Measurements from ENCODE around the gene APOL3.

Gene APOL3

DNA sequence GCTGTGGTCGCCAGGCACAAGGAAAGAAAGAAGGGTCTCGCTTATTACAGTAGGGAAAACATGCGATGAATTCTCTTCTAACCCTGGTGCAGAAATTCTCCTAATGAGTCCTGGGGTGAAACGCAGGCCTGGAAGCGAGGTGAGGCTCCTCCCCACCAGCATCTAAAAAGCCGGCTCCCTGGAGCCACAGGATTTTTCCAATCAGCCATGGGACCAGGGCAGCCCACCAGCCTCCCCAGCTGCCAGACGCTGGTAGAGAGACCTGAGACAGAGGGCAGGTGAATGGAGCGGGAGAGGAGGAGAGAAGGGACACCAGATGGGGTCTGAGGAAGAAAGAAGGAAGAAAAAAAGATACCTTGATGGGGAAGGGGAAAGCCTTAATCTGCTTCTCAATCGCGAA is 28.6 kb downstream of the APOL3 start:
- no peak for DNase-seq (ENCODE audit: low read depth)
- TF ChIP-seq, protein P1, sequence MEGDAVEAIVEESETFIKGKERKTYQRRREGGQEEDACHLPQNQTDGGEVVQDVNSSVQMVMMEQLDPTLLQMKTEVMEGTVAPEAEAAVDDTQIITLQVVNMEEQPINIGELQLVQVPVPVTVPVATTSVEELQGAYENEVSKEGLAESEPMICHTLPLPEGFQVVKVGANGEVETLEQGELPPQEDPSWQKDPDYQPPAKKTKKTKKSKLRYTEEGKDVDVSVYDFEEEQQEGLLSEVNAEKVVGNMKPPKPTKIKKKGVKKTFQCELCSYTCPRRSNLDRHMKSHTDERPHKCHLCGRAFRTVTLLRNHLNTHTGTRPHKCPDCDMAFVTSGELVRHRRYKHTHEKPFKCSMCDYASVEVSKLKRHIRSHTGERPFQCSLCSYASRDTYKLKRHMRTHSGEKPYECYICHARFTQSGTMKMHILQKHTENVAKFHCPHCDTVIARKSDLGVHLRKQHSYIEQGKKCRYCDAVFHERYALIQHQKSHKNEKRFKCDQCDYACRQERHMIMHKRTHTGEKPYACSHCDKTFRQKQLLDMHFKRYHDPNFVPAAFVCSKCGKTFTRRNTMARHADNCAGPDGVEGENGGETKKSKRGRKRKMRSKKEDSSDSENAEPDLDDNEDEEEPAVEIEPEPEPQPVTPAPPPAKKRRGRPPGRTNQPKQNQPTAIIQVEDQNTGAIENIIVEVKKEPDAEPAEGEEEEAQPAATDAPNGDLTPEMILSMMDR (conservative IDR thresholded peaks at IDR 0.05; ENCODE audit: low read depth, low read length): no peak
- H3K4me3 ChIP-seq (ENCODE audit: low read length): no peak overlapping the region

DNA sequence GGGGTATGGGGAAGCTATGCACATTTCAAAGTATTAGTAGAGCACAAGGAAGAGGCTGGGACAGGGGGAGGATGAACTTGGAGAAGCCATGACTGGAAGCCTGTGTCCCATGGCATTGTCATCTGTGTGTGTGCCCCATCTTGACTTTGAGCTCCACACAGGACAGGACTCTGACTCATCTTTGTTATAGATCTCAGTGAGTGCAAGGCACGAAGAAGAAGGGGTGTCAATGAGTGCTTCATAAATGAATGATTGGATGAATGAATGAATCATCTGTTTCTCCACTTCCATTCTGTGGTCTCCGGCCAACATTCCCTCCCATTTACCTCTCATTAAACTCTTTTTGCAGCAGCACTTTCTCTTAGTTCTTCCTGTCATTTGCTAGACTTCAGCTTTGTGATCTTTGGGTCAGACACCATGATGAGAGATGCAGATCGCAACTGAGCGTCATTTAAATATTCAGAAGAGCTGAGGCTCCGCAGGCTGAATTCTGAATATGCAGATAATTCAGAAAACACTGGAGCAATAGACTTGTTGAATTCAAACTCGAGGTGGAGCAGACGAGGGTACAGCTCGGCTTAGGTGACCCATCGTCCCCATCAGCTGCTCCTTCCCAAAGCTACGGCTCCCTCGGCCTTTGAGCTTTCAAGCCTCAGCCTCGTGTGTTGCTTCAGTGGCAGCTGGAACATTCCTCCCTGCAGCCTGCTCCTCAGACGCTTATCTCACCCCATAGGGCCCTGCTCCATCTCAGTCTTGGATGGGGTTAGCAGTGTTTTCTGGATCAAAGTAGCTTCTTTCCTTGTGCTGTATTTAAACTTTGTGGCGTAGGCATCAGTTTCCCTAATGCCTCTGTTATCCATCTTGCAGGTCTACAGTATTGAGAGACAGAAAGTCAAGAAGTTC is 30.8 kb downstream of the APOL3 start:
- DNase-seq (ENCODE audit: low read depth): no peak
- H3K4me3 ChIP-seq (ENCODE audit: low read length): no peak overlapping the region
- TF ChIP-seq, protein P1 (conservative IDR thresholded peaks at IDR 0.05; ENCODE audit: low read depth, low read length): no peak

DNA sequence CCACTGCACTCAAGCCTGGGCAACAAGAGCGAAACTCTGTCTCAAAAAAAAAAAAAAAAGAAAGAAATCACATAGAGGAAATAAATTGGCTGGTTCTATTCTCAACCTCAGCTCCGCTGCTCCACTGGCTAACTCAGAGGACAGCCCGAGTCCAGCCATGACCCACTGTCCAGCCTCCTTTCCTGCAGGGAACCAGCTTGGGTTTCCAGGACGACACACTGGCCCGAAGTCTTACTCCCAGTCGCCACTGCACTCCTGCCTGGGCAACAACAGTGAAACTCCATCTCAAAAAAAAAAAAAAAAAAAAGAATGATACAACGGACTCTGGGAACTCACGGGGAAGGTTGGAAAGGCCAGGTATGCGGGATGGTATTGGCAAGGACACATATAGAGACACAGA is 31.5 kb downstream of the APOL3 start:
- TF ChIP-seq, protein P1 (conservative IDR thresholded peaks at IDR 0.05; ENCODE audit: low read depth, low read length): no peak
- no peak overlapping the region for H3K4me3 ChIP-seq (ENCODE audit: low read length)
- DNase-seq (ENCODE audit: low read depth): no peak

DNA sequence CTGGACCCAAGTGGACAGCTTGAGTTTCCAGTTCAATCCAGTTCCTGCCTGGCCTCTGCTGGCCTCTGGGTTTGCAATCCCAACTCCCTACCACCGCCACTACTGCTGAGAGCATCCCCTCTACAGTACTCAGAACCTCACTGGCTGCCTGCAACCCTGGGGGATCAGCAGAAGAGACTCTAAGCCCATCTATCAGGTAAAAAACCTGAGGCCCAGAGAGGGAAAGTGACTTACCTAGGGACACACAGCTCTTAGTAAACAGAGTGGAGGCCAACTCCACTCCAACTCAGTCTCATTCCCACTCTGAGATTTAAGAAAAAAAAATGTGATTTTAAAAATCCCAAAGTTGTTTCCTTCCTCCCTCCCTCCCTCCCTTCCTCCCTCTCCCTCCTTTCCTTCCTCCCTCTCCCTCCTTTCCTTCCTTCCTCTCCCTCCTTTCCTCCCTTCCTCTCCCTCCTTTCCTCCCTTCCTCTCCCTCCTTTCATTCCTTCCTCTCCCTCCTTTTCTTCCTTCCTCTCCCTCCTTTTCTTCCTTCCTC is 34.5 kb downstream of the APOL3 start:
- TF ChIP-seq, protein P1 (conservative IDR thresholded peaks at IDR 0.05; ENCODE audit: low read depth, low read length): no peak
- DNase-seq (ENCODE audit: low read depth): no peak
- H3K4me3 ChIP-seq (ENCODE audit: low read length): no peak overlapping the region

DNA sequence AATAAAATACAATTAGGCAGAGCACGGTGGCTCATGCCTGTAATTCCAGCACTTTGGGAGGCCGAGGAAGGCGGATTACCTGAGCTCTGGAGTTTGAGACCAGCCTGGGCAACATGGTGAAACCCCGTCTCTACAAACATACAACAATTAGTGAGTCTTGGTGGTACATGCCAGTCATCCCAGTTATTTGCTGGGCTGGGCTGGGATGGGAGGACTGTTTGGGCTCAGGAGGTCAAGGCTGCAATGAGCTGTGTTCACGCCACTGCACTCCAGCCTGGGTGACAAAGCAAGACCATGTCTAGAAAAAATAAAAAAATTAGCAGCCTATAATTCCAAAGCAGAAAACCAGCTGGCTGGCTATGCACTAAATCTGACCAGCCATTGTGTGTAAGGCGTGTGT is 35.1 kb downstream of the APOL3 start:
- H3K4me3 ChIP-seq (ENCODE audit: low read length): no peak overlapping the region
- no peak for DNase-seq (ENCODE audit: low read depth)
- TF ChIP-seq, protein P1 (conservative IDR thresholded peaks at IDR 0.05; ENCODE audit: low read depth, low read length): no peak

DNA sequence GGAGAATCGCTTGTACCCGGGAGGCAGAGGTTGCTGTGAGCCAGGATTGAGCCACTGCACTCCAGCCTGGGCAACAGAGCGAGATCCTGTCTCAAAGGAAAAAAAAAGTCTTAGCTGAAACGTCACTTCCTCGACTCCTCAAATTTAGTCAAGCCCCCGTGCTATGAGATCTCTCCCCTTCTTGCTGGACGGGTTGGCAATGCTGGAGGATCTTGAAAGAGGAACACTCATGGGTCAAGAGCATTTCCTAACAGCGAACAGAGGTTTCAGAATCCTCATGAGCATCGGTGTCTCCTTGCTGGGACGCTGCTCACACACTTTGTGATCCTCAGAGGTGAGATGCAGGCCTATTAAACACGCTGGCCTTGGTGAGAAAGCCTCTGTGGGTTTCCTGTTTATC is 35.9 kb downstream of the APOL3 start:
- no peak overlapping the region for H3K4me3 ChIP-seq (ENCODE audit: low read length)
- TF ChIP-seq, protein P1 (conservative IDR thresholded peaks at IDR 0.05; ENCODE audit: low read depth, low read length): no peak
- DNase-seq (ENCODE audit: low read depth): no peak

All from retinal pigment epithelial cell (primary cell).